ENCODE data around the gene DOK6. TPM values are rescaled to one million over a fixed set of nuclear protein-coding genes. Genes with fewer than 3 reads are reported as not detected.
"Not testable (repeated sequence)": the region's sequence is repeated elsewhere in the genome, so short reads cannot be mapped to it uniquely, and the experiment has no call there.

Gene DOK6
- total RNA-seq, 1 donor from 2014 or later = 0.43 TPM

DNA sequence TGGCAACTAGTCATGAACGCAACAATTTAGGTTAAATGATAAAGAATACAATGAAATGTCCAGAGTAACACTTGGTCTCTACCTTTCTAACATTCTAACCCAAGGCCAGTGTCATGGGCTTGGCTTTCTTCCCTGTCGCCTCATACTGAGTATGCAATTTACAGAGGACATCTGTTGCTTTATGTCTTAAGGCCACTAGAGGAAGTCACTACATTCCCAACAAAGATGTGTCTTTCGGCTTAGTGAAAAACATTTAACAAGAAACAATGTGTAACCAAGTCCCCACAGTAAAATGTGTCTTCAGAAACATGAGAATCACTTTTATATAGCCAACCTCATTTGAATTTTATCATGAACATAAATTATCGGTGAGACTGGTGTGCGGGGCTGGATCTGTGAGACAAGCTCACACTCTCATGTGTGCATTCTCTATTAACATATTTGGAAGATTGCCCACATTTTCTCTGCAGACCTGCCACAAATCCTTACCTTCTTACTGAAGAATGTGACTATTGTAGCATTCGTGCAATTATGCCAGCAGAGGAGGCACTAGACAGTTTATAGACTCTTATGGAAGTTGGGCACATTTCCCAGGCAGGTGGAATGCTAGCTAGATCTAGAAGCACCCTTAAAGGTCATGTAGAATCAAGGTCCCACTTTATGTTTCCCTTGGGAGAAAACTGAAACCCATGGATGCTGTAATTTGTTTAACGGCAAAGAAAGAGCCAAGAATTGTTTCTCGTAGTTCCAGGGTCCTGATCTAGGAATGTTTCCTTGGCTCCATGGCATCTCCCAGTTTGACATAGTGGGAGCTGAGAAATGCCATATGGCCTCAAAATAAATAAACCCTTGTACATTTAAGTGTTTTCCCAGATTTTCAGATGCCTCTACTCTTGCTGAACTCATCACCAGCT is 445.2 kb downstream of the DOK6 start:
- no peaks in the 10 kb centered on the region for H3F3A ChIP-seq (ENCODE audit: low read depth)
- no peak overlapping the region for H2AFZ ChIP-seq (replicated peaks)
- no peak for TF ChIP-seq EZH2 (IDR thresholded peaks at IDR 0.05)
- TF ChIP-seq, protein P1, sequence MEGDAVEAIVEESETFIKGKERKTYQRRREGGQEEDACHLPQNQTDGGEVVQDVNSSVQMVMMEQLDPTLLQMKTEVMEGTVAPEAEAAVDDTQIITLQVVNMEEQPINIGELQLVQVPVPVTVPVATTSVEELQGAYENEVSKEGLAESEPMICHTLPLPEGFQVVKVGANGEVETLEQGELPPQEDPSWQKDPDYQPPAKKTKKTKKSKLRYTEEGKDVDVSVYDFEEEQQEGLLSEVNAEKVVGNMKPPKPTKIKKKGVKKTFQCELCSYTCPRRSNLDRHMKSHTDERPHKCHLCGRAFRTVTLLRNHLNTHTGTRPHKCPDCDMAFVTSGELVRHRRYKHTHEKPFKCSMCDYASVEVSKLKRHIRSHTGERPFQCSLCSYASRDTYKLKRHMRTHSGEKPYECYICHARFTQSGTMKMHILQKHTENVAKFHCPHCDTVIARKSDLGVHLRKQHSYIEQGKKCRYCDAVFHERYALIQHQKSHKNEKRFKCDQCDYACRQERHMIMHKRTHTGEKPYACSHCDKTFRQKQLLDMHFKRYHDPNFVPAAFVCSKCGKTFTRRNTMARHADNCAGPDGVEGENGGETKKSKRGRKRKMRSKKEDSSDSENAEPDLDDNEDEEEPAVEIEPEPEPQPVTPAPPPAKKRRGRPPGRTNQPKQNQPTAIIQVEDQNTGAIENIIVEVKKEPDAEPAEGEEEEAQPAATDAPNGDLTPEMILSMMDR (IDR thresholded peaks at IDR 0.05) = no peak
- DNase-seq (ENCODE audit: low spot score) = no peak
- no peaks in the 10 kb centered on the region for H3K9me3 ChIP-seq (ENCODE audit: low read depth)
- Mint-ChIP-seq H3K27ac (no peak overlapping the region), H3K9me3 (no peaks in the 10 kb centered on the region), H3K4me3 (no peak overlapping the region), H3K4me1 (peaks cover 25% of the 10 kb centered on the region), H3K27me3 (ENCODE audit: insufficient read depth, low read depth) (no peaks in the 10 kb centered on the region), H3K36me3 (peaks cover 1% of the 10 kb centered on the region)
- H3K36me3 ChIP-seq = no peaks in the 10 kb centered on the region
- H3K4me2 ChIP-seq = no peak overlapping the region
- no peaks in the 10 kb centered on the region for H3K79me2 ChIP-seq (ENCODE audit: low read depth)
- no peak overlapping the region for H3K27ac ChIP-seq
- H3K27me3 ChIP-seq = no peaks in the 10 kb centered on the region
- peaks cover 6% of the 10 kb centered on the region for H3K4me1 ChIP-seq
- no peak overlapping the region for H3K4me3 ChIP-seq
- no peak overlapping the region for H3K9ac ChIP-seq
- H4K20me1 ChIP-seq (ENCODE audit: low read depth) = no peaks in the 10 kb centered on the region

DNA sequence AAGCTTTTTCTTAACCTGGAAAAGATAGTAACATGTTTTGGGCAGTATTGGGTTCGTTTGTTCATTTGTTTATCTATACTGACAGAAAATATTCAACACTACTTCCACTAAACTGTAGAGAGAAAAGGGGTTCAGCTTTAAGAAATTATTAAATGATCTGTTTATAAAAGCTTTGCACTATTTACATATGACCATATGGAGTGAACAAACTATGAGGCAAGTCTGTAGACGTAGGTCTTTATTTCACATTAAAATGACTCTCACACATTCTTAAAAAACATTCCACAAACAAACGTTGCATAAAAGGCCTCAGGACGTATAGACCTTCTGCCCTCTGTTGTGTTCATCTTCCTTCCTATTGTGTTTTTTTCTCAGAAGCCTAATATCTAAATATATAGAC is 452.4 kb downstream of the DOK6 start:
- DNase-seq (ENCODE audit: low spot score) = no peak
- H3K79me2 ChIP-seq (ENCODE audit: low read depth) = no peaks in the 10 kb centered on the region
- no peaks in the 10 kb centered on the region for H3K4me1 Mint-ChIP-seq
- H3K27ac Mint-ChIP-seq = no peak overlapping the region
- no peak overlapping the region for H3K4me3 ChIP-seq
- H4K20me1 ChIP-seq (ENCODE audit: low read depth) = no peaks in the 10 kb centered on the region
- H3F3A ChIP-seq (ENCODE audit: low read depth) = no peaks in the 10 kb centered on the region
- H2AFZ ChIP-seq (replicated peaks) = no peak overlapping the region
- no peak overlapping the region for H3K4me3 Mint-ChIP-seq
- H3K4me2 ChIP-seq = no peak overlapping the region
- no peak overlapping the region for H3K9ac ChIP-seq
- no peaks in the 10 kb centered on the region for H3K9me3 Mint-ChIP-seq
- TF ChIP-seq, protein P1 (IDR thresholded peaks at IDR 0.05) = no peak
- TF ChIP-seq EZH2 (IDR thresholded peaks at IDR 0.05) (no peak), EZH2phosphoT487 (IDR thresholded peaks at IDR 0.05) (no peak)
- no peak overlapping the region for H3K27ac ChIP-seq
- no peaks in the 10 kb centered on the region for H3K36me3 ChIP-seq
- no peaks in the 10 kb centered on the region for H3K27me3 Mint-ChIP-seq (ENCODE audit: insufficient read depth, low read depth)
- H3K27me3 ChIP-seq = no peaks in the 10 kb centered on the region
- H3K4me1 ChIP-seq = no peaks in the 10 kb centered on the region
- H3K9me3 ChIP-seq (ENCODE audit: low read depth) = no peaks in the 10 kb centered on the region
- no peaks in the 10 kb centered on the region for H3K36me3 Mint-ChIP-seq

GRCh38 chr18:69854455-69854854 is 453.8 kb downstream of the DOK6 start:
- H3K36me3 Mint-ChIP-seq = no peaks in the 10 kb centered on the region
- H2AFZ ChIP-seq (replicated peaks) = no peak overlapping the region

GRCh38 chr18:69858897-69859296 is 458.2 kb downstream of the DOK6 start:
- TF ChIP-seq, protein P1 (IDR thresholded peaks at IDR 0.05) = no peak
- no peak for TF ChIP-seq EZH2 (IDR thresholded peaks at IDR 0.05)
- H3K4me3 ChIP-seq = no peak overlapping the region
- no peak overlapping the region for H3K27ac Mint-ChIP-seq
- DNase-seq (ENCODE audit: low spot score) = no peak
- H3K27me3 ChIP-seq = no peaks in the 10 kb centered on the region
- H3K9me3 ChIP-seq (ENCODE audit: low read depth) = no peaks in the 10 kb centered on the region
- H3K9ac ChIP-seq = no peak overlapping the region
- H3K9me3 Mint-ChIP-seq = no peaks in the 10 kb centered on the region
- H4K20me1 ChIP-seq (ENCODE audit: low read depth) = no peaks in the 10 kb centered on the region
- no peaks in the 10 kb centered on the region for H3K36me3 ChIP-seq
- no peak overlapping the region for H3K27ac ChIP-seq
- no peak overlapping the region for H3K4me3 Mint-ChIP-seq
- no peaks in the 10 kb centered on the region for H3K79me2 ChIP-seq (ENCODE audit: low read depth)
- no peak overlapping the region for H2AFZ ChIP-seq (replicated peaks)
- H3F3A ChIP-seq (ENCODE audit: low read depth) = no peaks in the 10 kb centered on the region
- no peaks in the 10 kb centered on the region for H3K4me1 ChIP-seq
- H3K4me2 ChIP-seq = no peak overlapping the region
- H3K36me3 Mint-ChIP-seq = no peaks in the 10 kb centered on the region
- no peaks in the 10 kb centered on the region for H3K27me3 Mint-ChIP-seq (ENCODE audit: insufficient read depth, low read depth)
- H3K4me1 Mint-ChIP-seq = no peaks in the 10 kb centered on the region

More at GRCh38 chr18:69854455-69854854, 453.8 kb downstream of the DOK6 start:
- H3K27ac Mint-ChIP-seq = no peak overlapping the region
- H3K27me3 Mint-ChIP-seq (ENCODE audit: insufficient read depth, low read depth) = no peaks in the 10 kb centered on the region
- Histone ChIP-seq H3K27ac (no peak overlapping the region), H3K4me2 (no peak overlapping the region), H3K79me2 (ENCODE audit: low read depth) (no peaks in the 10 kb centered on the region), H3K9me3 (ENCODE audit: low read depth) (no peaks in the 10 kb centered on the region), H4K20me1 (ENCODE audit: low read depth) (no peaks in the 10 kb centered on the region), H3K4me3 (no peak overlapping the region), H3K4me1 (no peaks in the 10 kb centered on the region), H3K27me3 (no peaks in the 10 kb centered on the region), H3K36me3 (no peaks in the 10 kb centered on the region), H3K9ac (no peak overlapping the region), H3F3A (ENCODE audit: low read depth) (no peaks in the 10 kb centered on the region)
- no peaks in the 10 kb centered on the region for H3K4me1 Mint-ChIP-seq
- no peak overlapping the region for H3K4me3 Mint-ChIP-seq
- DNase-seq (ENCODE audit: low spot score) = no peak
- TF ChIP-seq EZH2phosphoT487 (IDR thresholded peaks at IDR 0.05) (no peak), EZH2 (IDR thresholded peaks at IDR 0.05) (no peak)
- H3K9me3 Mint-ChIP-seq = no peaks in the 10 kb centered on the region

- H3K9me3 ChIP-seq (ENCODE audit: low read depth); H3K36me3 ChIP-seq; H3K36me3 Mint-ChIP-seq; H3F3A ChIP-seq (ENCODE audit: low read depth); H3K27ac Mint-ChIP-seq; H4K20me1 ChIP-seq (ENCODE audit: low read depth); H3K4me1 Mint-ChIP-seq; H3K4me1 ChIP-seq; H3K79me2 ChIP-seq (ENCODE audit: low read depth); H3K27me3 ChIP-seq; H3K27me3 Mint-ChIP-seq (ENCODE audit: insufficient read depth, low read depth); H3K4me3 ChIP-seq; H3K27ac ChIP-seq; H2AFZ ChIP-seq (replicated peaks); H3K4me3 Mint-ChIP-seq; H3K9ac ChIP-seq; H3K4me2 ChIP-seq; H3K9me3 Mint-ChIP-seq; DNase-seq (ENCODE audit: low spot score): not testable (repeated sequence)
Observed at GRCh38 chr18:69864802-69865201, 464.1 kb downstream of the DOK6 start.
